Activated CD4-positive, alpha-beta T cell treated with anti-CD3 and anti-CD28 coated beads for 48 hours (primary cell): ENCODE measurements around the gene PSMG4.

Experiments used
- DNase-seq: peaks from one replicate; pipeline ENCODE4 v3.0.0-alpha.2; 2020

The PSMG4 gene

DNA sequence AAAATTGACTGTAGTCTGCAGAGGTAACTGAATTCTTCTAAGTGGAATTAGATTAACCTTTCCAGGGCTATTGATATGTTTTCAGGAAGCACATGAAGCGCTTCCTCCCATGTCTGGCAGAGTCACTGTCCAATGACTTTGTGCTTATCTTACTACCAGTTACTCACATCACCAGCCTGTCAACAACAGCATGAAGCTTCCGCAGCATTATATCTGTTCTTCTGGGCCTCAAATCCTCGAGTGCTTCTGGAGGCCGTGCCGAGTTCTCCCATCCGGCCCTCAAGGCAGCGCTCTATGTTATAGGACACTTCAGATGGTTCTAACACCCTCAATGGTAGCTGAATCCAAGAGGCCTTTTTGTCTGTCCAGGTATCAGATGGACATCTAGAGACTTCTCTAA is 33.2 kb downstream of the PSMG4 start:
- DNase-seq, result no peak

DNA sequence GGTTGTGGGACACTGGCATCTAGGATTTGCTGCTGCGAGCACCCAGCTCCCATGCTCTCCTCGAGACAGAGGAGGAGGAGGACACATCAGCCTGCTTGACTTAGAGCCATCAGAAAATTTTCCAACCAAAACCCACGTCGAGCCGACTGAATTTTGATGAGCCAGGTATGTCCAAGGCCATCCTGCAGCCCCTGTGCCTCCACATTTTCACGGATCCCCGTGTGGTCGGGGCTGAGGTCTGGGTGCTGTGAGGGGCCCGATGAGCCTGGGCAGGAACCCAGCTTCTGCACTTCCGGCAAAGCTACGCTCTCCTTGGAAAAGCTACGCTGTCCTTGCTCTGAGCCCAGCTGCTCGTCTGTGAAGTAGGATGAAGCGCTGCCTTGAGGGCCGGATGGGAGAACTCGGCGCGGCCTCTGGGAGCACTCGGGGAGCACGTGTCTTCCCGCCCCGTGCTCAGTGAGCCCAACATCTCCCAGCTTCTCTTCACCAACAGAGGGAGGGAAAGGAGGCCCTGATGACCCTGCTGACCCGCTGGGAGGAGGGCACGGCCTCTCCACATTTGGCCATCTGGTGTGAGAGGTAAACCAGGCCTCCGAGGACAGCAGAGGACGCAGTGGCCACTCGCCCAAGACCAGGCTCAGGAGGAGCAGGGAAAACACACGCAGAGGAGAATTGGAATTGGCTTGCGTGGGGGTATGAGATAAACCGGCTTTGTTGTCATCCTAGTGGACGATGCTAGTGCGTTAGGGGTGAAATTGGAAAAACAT is 33.9 kb downstream of the PSMG4 start:
- no peak for DNase-seq

DNA sequence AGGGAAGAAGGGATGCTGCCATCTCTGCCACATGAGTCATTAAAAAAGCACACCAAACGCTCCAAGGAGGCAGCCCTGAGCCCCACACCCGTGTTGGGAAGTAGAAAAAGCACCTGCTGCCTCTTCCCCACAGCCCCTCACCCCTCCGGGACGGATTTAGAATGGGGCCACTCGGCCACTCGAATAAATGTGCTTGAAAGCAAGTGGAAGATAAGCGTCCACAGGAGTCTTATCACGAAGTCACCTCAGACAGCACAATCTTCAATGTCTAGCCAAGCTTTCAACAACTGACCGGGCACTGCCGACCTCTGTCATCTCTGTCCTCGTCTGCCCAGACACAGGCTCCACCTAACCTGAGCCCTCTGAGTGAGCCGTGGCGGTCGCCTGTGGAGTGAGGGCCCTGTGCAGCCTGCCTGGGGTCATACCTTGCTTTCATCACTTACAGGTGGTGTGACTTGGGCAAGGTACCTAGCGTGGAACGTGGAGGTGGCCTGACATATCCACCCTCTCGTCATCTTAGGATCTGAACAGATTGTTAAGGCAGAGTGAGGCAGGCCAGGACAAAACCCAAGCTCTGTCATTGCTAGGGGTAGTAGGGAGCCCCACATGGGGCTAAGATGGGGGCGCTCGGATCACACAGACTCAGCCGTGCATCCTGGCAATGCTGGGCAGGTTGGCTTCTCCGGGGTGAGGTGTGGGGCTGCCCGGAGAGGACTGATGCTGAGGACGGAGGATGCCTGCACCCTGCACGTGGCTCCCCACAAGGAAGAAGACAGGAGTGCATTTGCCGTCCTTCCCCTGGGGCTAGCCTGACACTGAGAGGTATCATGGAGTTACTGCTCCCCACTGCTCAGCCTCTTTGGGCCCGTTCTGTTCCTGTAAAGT is 34.8 kb downstream of the PSMG4 start:
- no peak for DNase-seq

DNA sequence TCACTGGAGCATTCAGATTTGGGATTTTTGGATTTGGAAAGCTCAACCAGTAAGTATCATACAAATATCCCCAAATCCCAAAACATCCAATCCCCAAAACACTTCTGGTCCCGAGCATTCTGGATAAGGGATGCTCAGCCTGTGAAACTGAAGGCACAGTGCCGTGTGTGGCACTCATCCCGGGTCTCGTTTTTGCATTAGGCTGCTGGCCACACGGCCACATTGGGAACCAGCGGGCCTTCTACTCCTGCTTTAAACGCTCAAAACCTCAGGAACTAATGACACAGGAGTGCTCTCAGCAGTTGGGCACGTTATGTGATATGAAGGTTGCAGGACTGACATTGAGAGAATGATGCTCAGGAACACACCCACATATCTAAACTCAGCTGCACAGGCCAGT is 35.6 kb downstream of the PSMG4 start:
- DNase-seq, result no peak

DNA sequence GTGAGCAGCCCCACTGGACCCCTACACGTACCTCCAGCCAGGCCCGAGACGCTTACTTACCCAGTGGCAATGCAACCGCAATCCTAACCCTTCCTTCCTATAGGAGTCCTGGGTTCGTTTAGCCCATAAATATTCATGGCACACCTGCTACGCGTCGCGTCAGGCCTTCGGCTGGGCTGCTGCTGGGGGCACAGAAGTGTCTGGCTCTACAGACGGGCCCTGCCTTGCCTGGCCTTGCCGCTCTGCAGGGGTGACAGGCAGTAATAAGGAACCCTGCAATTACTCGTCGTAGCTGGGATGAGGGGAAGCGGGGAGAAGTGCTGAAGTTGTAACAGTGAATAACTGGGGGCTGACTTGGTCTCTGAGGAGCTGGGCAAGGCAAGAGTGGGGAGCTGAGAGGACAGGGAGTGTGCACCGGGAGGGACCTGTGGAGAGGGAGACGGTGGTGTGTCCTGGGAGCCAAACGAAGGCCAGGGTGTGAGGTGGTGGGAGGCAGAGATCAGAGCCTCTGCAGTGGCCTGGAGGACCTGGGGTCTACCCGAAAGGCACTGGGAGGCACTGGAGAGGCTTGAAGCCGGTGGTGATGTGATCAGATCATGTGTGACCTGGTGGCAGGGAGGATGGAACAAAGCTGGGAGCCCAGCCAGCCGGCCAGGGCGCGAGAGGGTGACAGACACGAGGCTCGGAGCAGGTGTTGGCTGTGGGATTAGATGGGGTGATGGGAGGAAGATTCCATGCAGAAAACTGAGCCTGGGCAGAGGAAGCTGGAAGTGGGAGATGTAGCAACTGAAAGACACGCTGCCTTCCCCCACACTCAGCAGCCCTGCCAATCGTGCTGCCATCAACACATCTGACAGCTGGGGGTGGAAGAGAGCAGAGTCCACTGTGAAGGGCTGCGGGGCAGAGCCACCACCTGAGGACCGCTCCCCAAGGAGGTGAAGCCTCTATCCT is 36.4 kb downstream of the PSMG4 start:
- no peak for DNase-seq

DNA sequence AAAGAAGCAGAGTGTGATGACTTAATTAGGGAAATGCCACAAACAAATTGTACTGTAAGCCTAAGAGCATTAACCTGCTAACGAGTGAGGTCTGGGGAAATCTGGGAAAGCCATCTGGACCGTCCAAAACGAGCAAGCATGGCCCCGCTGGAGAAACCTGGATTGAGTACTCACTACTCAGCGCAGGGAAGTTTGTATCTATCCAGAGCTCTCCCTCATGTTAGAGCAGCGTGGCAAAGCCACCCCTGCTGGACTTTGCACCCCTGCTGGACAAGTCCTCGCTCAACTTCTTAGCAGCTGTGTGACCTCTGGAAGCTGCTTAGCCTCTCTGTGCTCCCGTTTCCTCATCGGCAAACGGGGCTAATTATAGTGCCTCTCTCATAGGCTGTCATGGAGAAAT is 37.3 kb downstream of the PSMG4 start:
- DNase-seq, result no peak

DNA sequence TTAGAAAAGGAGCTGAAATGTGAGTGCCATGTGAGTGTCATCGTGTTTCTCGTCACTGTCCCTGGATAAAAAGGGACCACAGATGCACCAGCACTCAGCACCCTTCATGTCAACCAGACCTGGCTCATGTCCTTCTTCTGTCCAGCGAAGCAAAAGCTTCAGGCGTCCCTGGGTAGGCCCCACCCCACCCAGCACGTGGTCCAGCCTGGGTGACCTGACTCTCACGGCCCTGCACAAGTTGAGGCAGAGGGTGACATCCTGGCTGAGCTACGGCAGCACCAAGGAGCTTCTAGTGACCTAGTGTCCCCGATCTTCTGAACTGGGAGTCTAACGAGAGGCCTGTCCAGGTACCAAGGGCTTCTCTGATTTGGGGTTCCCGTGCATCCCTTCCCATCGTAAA is 37.8 kb downstream of the PSMG4 start:
- DNase-seq, result no peak

DNA sequence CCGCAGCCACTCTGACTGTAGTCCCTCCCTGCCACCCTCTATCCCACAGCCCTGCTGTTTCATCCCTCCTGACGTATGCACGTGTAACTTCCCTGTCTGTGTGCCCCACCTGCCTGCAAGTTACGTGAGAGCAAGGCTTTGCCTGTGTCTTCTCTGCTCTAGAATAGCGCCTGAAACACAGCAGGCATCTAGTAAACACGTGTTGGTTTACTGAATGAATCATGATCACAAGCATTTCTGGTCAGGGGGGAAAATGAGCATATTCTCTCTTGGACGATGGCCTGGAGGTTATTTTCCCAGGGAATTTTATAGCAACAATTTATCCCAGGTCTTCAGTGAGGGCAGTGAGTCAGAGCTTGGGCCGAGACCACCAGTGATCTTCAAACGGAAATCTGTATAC is 38.3 kb downstream of the PSMG4 start:
- DNase-seq, result no peak

DNA sequence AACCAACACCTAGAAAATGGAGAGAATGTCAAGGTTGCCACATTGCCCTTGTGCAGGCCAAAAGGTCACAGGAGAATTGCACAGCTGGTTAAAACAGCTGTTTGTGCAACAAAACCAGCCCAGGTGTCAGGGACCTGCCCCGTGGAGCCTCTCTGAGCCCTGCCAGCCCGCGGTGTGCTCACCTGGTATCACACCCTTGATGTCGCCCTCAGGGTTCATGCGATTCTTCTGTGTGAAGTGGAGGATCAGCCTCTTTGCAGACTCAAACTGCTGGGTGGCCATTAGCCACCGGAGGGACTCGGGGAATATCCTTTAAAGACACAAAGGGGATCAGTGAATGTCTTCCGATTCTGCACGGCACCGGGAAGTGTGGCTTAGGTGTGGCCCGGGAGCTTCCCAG is 39.2 kb downstream of the PSMG4 start:
- DNase-seq, result no peak

DNA sequence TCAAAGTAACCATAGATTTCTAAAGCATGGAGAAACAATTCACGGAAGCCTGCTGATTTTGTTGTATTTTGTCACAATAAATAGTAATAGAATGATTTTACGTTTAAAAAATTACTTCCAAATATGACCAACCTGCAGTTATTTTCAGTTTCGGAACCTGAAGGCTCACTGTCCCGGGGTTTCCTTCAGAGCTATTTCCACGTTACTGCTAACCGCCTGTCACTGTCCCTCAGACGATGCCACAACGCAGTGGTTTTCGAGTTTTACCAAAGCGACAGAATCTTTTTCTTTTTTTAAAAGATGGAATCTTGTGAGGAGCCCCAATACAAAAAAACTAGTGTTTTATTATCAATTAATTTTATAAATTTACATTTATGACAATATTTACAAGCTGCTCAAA is 40.5 kb downstream of the PSMG4 start:
- no peak for DNase-seq

DNA sequence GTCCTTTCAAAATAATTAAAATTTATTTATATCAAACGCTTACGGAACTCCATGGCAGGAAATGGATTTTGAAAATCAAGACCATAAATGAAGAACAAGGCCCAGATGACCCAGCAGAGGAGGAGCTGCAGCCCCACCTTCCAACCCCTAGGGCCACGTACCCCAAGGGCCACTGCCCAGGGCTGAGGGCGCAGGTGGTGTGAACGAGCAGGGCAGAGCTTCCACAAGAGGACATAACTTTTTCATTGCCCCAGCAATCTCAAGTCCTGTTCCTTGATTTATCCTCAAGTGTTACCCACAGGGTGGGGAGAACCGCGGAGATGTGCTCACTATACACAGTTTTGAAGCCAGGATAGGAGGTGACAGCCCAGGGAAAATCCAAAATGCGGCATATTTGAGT is 42.8 kb downstream of the PSMG4 start:
- no peak for DNase-seq

DNA sequence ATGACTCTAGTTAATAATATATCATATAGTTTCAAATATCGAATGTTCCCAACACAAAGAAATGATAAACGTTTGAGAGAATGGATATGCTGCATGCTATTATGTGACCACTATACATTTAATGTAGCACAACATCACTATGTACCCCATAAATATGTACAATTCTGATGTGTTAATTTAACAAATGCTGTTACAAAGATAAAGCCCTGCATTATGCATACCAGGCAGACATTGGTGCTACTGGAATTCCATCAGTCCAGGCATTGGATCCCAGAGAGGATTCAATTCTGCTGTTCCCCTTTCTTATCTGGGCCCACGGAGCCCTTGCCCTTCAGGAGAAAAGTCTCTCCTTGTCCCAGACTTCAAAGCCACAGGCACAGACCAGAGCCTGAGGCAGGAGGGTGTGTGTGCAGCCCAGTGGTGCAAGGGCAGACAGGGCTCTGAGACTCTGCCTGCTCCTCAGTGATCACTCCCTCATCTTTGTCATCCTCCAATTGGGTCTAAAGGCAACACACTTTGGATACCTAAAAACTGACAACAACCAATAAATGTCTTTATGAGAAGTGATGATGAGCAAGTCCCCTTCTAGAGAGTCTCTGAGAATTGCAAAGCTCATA is 45.2 kb downstream of the PSMG4 start:
- DNase-seq, result no peak

DNA sequence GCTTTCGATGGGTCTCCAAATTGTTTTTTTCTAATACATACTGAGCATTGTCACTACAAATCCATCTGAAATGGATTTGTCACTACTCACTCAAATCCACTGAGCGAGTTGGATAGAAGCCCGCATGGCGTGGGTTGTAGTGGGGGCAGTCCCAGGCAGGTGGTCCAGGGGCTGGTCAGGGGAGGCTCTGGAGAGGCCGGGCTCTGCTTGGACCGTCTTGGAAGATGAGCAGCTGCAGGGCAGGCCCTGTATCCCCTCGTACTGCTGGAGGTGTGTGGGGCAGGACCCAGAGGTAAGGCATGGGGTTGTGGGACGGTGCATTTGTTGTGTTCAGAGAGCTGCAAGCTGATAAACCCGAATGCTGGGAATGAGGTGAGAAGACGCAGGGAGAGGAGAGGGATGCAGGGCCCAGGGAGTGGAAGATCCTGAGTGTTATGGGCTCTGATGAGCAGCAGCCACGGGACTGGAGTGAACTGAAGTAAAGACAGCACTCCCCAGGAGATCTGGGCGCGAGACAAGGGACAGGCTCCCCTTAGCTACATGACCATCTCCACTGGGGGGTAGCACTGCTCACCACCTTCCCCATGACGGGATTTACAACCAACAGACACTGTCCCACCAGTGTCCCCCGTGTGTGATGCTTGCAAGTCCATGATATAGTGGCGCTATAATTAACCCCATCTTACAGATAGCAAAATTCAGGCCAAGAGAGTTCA is 45.9 kb downstream of the PSMG4 start:
- DNase-seq, result no peak

DNA sequence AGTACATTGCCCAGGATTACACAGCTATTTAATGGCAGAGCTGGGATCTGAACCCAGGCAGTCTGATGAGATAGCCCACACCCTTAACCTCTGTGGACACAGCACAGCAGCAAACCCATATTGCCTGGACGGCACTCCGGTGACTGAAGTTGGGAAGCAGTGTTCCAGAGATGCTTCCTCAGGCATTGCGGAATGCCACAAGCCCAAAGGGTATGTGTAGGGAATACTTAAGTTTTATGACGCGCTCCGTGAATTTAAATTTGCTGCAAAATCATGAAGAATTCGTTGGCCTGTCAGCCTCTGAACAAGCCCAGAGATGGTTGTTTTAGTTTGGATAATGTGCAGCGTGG is 46.4 kb downstream of the PSMG4 start:
- DNase-seq, result no peak

DNA sequence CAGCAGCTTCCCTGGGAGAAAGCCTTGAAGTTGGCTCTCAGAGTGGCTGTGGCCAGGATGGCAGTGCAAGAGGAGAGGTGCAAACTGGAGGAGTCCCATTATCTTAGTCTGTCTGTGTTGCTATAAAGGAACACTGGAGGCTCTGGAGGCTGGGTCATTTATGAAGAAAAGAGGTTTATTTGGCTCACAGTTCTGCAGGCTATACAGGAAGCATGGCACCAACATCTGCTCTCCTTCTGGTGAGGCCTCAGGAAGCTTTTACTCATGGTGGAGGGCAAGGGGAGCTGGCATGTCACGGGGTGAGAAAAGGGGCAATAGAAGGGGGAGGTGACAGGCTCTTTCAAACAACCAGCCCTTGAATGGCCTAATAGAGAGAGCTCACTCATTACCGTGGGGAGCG is 47.1 kb downstream of the PSMG4 start:
- DNase-seq, result no peak

DNA sequence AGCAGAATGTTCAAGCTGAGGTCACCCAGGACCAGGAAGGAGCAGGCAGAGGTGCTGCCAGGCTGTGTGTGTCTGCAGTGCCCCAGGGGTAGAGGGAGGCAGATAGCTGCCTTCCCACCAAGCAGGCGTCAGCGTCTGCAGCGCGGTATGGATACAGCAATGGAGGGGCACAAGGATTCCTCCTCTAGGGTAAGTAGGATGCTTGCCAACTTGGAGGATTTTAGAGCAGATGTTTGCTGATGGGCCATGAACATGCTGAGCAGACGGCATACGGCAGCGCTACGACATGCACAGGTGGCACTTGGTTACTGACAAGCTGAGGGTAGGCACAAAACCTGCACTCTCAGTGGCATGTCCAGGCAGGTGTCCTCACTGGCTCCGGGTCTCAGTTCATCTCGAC is 48.1 kb downstream of the PSMG4 start:
- no peak for DNase-seq

DNA sequence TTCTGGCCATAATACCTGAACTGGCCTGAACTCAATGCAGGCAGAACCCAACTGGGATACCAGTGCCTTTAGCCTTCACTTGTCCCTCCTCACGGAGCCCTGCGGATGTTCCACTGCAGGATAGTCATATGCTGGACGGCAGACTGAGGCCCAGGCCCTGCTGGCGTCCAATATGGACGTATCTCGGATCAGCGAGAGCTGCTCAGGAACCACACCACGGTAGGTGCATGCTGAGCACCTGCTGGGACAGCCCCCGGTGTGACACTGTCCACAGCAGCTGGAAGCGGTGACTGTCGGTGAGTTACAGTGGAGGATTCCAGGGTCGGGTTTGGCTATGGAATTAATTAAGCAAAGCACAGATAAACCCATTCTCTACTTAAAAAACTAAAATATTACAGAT is 48.7 kb downstream of the PSMG4 start:
- DNase-seq, result no peak

DNA sequence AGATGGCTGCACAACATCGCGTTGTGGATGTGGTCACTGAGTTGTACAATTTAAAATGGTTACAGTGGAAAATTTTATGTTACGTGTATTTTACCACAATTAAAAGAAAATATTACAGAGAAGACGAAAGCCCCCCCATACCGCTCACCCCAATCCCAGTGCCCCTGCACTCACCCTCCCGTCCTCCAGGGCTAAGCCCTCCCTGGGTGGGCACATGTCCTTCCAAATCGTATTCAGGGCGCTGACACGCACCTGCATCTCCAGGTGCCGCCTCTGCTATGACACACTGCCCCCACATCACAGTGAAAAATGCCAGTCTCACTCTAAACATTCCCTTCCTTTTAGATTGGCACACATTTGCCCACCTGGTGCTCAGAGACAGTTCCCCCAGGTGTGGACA is 49.4 kb downstream of the PSMG4 start:
- DNase-seq, result no peak

DNA sequence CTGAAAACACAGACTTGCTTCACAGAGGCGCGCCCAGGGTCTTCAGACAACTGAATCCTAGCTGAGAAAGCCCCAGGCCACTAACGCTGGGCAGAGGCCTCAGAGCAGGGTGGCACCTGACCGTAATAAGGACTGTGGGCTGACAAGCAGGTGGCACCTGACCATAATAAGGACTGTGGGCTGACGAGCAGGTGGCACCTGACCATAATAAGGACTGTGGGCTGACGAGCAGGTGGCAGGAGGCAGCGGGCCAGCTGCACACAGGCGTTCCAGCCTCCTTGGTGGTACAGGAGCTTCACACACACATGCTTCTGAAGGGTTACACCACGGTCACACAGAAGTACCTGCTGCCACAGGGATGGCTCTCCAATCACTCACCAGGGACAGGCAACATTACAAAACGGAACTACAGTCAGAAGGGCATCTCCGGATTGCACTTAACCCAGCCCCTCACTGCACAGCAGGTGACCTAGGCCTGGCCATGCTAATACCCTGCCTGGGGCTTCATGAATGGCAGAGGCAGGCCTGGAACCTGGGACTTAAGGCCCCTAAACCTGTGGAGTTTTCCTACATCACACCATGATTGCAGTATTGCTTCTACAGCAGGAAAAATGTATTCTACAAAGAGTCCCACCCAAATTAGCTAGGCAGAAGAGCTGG is 50.8 kb downstream of the PSMG4 start:
- DNase-seq, result no peak

DNA sequence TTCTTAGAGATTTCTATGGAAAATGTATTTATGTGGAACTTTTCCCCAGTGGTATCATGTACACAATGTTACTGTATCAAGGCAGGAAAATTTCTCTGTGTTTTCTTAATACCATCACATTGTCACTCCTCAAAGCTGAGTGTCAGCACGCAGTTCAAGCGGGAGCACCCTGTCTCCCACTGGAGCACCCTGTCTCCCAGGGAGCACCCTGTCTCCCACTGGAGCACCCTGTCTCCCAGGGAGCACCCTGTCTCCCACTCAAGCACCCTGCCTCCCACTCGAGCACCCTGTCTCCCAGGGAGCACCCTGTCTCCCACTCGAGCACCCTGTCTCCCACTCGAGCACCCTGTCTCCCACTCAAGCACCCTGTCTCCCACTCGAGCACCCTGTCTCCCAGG is 51.3 kb downstream of the PSMG4 start:
- no peak for DNase-seq

DNA sequence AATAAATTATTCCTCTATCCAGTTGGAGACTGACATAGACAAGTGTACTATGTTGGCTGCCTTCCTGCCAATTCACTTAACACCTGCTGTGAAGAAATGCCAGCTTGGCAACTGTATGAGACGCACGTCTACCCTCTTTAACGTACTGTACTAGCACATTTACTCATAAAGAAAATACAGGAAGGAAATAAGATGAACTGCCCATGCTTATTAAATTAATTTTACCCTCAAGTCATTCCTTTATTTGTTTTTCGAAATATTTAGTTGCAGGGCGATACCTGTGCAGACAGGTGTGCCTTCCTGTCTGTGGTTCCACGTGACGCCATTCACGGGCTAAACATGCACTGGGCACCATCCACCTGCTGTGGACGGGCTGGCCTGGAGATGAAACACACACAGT is 52.0 kb downstream of the PSMG4 start:
- no peak for DNase-seq

DNA sequence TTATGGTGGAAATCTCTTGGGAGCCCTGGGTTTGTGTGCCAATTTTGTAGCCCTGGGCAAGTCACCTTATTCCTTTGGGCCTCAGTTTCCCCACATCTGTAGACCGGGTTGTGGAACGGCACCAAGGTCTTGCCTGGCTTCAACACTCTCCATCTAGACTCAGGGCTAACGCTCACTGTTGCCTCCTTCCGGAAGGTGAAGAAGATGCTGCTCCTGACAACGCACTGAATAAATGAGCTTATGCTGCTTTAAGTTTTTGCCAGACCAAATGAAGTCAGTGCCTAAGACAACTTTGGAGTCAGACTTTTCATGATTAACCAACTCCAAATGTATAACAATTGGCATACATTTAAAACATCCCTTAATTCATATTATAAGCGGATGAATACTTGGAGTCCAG is 53.1 kb downstream of the PSMG4 start:
- DNase-seq, result no peak
